ENCODE data around the gene TSG101.

Gene TSG101

GRCh38 chr11:18492888-18493287, 33.9 kb downstream of the TSG101 start:
- DNase-seq: no peak

- DNase-seq: no peak
Measured at GRCh38 chr11:18491924-18492323, 34.8 kb downstream of the TSG101 start.

GRCh38 chr11:18490736-18491485, 35.8 kb downstream of the TSG101 start:
- no peak for DNase-seq

- DNase-seq: no peak
Measured at GRCh38 chr11:18490319-18490718, 36.4 kb downstream of the TSG101 start.

DNA sequence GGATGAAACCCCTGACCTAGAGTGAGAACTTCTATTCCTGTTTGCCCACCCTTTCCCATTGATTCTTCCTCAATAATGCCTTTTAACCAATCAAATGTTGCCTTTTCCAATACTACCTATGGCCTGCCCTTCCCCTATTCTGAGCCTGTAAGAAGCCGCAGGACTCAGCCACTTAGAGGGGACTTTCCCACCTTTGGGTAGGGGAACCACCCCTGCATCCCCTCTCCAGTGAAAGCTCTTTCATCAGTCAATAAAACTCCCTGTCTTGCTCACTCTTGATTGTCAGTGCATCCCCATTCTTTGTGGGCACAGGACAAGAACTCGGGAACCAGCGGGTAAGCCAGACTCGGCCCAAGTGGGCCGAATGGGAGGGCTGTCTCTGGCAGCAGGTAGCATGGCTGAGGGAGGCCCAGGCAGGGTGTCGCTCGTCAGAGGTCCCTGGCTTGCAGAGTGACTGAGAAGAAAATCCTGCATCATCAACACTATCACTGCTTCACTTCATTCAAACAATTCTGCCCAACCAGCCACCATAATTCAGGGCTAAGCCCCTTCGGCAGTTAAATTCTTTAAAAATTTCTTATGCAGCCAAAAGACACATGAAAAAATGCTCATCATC, 40.7 kb downstream of the TSG101 start:
- DNase-seq: no peak

DNA sequence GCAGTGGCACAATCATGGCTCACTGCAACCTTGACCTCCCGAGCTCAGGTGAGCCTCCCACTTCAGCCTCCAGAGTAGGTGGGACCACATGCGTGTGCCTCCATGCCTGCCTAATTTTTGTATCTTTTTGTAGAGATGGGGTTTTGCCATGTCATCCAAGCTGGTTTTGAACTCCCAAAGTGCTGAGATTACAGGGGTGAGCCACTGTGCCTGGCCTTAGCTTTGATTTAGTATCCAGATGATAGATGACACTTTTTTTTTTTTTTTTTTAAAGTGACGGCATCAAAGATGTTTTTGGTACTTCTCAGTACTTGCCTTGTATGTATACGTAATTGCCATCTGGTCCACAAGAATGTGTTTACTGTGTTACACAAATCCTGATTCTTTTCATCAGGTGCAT, 47.7 kb downstream of the TSG101 start:
- no peak for DNase-seq

GRCh38 chr11:18472587-18472986, 54.2 kb downstream of the TSG101 start:
- no peak for DNase-seq

GRCh38 chr11:18471995-18472394, 54.7 kb downstream of the TSG101 start:
- no peak for DNase-seq

DNA sequence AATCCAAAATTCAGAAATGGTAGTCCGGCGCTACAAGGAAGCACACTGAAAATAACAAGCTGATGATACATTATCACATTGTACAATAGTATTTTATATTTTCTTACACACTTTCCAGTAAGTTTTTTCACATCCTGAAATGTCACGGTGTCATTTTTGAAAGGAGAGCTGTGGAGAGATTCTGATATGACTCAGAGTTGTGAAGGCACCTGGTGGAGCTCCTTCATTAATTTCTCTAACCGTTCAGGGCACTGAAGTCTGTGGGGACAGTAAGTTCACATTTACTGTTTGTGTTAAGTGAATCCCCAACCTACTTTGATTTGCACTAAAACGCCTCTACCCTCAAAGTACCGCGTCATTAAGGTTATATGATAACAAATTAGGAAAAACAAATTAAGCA, 57.8 kb downstream of the TSG101 start:
- DNase-seq: no peak

DNA sequence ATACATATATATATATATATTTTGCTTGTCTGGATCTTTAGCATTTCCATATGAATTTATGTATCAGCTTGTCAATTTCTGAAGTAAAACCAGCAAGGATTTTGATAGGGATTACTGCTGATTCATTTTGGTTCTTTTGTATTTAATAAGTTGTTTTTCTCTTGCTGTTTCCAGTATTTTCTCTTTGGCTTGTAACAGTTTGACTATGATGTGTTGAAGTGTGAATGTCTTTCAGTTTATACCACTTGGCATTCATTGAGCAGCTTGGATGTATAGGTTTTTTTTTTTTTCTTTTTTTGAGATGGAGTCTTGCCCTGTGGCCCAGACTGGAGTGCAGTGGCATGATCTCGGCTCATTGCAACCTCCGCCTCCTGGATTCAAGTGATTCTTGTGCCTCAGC, 58.7 kb downstream of the TSG101 start:
- no peak for DNase-seq

DNA sequence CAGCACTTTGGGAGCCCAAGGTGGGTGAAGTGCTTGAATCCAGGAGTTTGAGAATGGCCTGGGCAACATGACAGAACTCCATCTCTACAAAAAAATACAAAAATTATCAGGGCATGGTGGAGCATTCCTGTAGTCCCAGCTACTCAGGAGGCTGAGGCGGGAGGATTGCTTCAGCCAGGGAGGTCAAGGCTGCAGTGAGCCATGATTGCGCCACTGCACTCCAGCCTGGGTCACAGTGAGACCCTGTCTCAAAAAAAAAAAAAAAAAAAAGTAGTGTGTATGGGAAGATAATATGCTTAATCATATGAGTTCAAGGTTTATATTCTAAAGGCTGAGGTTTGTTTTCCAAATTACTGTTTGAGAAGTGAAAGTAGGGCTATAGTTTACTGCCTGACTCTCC, 60.3 kb downstream of the TSG101 start:
- no peak for DNase-seq

GRCh38 chr11:18463439-18463838, 63.3 kb downstream of the TSG101 start:
- no peak for DNase-seq

- DNase-seq: no peak
Measured at GRCh38 chr11:18461909-18462308, 64.8 kb downstream of the TSG101 start.

- DNase-seq: no peak
Measured at GRCh38 chr11:18459634-18460033, 67.1 kb downstream of the TSG101 start.

DNA sequence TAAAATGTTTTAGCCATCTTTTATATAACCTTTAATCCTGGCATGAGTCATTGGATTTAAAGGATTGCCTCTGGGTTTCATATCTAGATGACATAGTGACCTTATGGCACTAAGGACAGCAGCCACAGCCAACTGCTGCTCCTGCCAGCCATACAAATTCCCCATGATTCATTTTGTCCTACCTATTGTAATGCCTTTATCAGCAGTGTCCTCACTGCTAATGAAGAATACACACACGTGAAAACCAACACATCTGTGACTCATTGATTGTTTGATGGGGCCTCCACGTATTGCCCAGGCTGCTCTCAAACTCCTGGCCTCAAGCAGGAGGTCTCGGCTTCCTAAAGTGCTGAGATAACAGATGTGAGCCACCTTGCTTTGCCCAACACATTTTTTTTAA, 69.3 kb downstream of the TSG101 start:
- DNase-seq: no peak

- DNase-seq: no peak
Measured at GRCh38 chr11:18455686-18456372, 70.9 kb downstream of the TSG101 start, which contains the start of gene LDHAL6A. TSS of gene LDHAL6A (plus strand) at chr11:18455856. CDS start at chr11:18456681, 825 bp downstream.

DNA sequence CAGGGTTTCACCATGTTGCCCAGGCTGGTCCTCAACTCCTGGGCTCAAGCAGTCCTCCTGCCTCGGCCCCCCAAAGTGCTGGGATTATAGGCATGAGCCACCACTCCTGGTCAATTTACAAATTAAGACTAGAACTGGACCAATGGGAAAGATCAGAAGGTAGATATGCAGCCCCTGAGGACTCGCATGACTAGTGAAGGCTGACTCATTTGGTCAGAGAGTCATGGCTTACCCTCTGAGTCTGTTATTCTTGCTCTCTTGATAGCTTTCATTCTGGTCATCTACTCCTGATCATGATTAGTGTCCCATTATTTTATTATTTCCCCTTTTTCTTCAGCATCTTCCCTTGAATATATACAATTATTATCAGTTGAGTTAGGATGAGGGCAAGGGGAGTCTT, 73.8 kb downstream of the TSG101 start:
- DNase-seq: no peak

- DNase-seq: no peak
Measured at GRCh38 chr11:18449251-18449650, 77.5 kb downstream of the TSG101 start.

DNA sequence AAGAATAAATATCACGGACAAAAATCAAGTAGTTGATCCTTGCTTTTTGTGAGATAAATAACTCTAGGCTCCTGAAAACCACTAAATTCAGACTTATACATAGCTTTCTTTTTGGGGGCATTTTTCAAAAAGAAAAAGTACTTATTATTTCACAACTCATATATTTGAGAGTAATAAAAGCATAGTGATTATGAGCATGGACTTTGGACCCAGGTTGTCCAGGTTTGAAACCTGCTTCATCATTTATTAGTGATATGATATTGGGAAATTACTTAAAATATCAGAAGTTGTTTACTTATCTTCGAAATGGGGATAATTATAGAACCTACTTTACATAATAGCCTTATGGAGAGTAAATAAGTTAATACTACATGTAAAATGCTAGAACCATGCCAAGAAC, 88.1 kb downstream of the TSG101 start:
- DNase-seq: no peak
